HG02943 (cell line): ENCODE results near the gene DUSP7.

ENCODE experiments used
- ATAC-seq: cut with Tn5 transposase; IDR thresholded peaks from one replicate; pipeline ENCODE4 v1.9.1; 2021; ENCODE audit warnings: mild to moderate bottlenecking, low read depth, moderate library complexity; ENCODE audit not compliant: unreplicated experiment

DUSP7 gene

DNA sequence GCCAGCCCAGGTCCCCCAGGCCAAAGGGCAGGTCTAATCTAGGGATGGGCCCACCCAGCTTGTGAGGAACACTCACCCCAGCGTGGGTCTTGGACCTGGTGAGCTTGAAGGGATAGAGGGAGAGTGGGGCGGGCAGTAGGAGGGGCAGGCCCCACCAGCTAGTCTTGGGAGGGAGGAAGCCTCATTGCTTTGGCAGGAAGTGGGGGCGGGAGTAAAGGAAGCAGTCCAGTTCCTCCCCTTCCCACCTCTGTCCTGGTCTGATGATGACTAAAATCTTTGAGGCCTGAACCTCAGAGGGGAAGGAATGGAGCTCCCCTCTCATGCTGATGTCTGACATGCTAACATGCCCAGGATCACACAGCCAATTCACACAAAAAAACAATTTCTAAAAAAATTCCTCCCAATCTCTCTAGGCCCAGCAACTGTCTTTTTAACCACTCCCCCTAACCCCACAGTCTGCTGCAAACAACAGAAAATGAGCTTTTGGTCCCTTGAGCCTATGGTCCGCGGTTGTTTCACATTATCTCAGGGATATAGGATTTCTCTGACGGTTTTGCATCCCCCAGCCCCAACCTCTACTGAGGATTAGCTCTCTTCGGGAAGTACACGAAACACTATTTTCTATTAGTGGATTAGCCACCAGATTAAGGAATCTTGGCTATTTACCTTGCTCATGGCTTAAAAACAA is 30.7 kb upstream of the DUSP7 start:
- no peak for ATAC-seq

DNA sequence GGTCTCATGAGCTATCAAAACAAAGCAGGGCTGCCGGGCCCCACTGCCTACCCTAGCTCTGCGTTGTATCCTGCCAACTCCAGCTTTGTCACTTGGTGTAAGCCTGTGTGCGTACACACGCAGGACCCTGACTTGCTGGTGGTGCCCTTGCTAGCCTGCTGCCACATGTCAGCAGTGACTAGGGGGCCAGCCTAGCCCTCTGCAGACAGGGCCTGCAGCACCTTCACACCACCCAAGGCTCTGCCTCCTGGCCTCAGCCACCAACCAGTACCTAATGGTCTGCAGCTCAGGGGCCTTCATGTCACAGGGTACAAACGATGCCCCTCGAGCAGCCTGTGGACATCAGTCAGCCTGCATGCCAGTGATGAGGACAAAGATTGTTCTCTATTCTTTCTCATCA is 30.1 kb upstream of the DUSP7 start:
- no peak for ATAC-seq

DNA sequence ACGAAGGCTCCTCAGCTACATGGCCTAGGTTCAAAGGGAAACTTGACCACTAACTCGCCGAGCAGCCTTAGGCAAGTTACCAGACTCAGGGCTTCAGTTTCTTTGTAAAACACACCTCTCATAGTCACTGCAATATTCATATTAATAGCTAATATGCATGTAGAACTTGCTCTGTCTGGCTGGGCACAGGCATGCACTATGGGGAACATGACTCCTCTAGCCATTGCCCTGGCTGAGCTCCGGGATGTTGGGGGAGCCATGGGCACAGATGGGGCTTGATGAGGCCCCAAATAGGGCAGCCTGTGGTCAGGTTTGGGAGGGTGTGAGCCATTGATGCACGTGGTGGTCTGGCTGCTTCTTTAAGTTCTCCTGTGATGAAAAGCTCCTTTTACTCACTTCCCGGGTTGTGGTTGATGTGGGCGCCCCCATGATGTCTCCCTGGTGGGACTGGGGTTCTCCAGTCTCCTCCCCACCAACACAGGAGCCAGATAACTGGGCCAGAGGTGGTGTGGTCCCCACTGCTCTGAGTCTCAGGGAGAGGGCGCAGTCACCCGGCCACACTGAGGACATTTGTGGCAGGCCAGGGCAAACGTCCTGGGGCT is 29.4 kb upstream of the DUSP7 start:
- no peak for ATAC-seq

DNA sequence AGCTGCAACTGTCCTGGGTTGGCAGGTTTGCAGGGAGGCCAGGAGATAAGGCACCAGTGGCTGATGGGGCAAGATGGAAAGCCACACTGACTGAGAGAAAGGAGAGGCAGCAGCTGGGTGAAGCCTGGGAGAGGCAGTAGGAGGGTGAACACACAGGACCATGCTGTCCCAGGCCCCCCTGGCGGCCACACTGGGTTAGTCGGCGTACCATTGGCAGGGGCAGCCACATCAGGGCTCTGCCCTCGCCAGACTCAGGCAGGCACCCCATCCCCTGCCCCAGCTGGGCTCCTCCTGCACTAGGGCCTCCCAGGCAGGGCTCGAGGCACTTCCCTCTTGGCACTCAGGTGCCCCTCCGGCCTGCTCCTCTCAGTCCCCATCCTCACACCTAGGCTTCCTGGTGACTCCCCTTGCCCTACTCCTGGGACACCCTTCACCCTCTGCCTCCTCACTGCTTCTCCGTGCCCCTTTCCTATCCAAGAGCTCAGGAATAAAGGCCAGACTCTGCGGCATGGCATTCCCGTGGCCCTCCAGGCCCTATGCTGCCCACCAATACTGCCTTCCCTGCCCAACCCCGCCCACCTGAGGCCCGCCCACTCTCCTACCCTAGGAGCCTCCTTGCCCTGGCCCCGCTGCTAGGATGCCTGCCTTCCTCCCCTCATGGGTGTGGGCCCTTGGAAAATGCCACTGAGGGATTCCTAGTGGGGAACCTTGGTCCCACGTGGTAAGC is 28.7 kb upstream of the DUSP7 start:
- no peak for ATAC-seq

DNA sequence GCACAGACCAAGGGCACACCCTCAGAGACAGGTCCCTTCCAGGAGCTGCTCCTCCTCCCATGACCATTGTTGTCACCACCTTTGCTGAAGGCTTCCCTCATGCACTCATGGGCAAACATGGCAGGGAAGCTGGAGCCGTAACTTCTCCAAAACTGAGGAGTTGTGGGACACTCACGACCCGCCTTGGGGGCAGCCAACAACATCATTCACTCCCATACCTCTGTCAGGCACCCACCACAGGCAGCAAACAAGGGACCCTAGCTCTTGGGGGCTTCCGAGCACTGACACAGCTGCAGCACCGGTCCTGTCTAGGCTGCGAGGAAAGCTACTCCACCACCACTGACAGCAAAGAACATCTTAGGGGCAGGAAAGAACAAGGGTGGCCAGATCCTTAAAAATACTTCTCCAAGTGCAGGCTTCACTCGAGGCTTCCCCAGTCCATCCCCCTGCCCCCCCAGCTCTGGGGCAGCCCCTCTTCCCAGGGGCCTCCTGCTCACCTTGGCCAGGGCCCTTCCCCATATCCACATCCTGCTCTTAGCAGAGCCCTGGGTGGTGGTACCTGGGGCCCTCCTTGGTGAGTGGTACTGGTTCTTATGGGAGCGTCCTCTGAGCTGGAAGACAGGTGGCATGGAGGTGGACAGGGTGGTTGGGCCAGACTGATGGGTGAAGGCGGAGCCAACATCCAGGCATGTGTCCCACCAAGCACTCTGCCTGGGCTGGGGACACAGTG is 28.0 kb upstream of the DUSP7 start:
- no peak for ATAC-seq

DNA sequence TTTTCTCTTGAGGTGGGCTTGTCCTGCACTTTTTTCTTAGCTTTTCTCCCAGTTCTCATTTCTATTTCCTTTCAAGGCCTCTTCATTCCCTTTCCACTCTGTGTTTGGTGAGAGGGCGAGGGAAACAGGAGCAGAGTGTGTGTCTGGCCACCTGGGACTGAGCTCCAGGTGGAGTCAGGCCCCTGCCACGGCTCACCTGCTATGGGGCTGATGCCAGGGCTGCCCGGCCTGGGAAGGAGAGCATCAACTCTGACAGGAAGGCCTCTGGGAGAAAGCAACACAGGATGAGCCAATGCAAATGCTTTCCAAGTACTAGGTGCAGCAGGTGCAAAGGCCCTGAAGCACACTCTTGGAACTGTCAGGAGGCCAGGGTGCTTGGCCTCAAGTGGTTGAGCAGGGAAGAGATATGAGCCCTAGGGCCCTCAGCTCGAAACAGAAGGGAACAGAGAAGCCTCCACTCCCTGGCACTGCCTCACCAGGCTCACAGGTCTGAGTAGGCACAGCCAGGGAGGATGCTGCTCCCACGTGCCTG is 27.3 kb upstream of the DUSP7 start:
- no peak for ATAC-seq

DNA sequence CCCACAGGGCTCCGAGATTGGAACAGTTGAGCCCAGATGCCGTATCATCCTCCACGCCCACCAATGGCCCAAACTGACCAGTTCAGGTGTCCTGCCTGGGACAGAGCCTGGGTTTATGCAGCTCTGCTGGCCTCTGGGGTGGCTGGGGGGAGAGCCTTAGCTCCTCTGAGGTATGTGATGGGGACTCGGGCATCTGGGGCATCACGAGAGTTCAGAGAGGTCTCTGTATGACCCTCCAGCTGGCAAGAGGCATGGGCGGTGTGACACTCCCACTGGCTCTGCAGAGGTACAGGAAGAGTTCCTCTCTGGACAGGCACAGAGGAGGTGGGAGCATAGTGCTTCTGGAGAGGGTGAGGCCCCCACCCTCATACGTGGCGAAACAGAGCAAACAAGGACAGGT is 26.6 kb upstream of the DUSP7 start:
- no peak for ATAC-seq

DNA sequence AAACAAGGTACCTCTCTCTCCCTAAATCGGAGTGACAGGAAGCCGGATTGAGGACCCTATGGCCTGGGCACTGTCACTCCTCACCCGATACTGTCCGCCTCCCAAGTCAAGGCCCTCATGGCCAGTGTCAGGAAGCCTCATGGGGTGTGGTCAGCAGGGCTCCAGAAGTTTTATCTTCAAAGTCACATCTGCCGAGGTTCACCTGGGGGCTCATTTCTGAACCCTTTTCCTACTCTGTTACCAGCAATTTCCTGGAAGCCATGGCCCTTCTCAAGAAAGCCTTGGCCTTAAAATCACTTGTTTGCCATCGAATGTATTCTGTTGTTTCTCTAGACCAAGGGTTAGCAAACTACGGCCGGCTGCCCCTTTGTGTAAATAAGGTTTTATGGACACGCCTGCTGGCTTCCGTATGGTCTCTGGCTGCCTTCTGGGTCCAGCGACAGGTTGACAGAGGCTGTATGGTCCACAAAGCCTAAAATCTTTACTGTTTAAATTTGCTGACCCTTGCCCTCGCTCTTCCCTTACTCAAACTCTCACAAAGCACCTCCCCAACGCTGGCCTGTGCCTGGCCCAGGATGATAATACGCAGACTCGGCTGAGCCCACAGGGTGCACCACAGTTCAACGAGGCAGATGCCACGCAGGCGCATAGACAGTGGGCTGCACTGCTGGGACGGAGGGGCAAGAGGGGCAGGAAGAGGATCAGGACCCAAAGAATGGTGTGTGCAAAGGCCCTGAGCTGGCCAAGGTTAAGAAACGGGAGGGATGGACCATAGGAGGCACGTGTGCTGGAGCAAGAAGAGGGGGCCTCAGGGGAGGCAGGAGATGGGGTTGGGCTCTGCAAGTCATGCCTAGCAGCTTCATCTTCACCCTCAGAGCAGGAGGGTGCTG is 24.7 kb upstream of the DUSP7 start:
- no peak for ATAC-seq

DNA sequence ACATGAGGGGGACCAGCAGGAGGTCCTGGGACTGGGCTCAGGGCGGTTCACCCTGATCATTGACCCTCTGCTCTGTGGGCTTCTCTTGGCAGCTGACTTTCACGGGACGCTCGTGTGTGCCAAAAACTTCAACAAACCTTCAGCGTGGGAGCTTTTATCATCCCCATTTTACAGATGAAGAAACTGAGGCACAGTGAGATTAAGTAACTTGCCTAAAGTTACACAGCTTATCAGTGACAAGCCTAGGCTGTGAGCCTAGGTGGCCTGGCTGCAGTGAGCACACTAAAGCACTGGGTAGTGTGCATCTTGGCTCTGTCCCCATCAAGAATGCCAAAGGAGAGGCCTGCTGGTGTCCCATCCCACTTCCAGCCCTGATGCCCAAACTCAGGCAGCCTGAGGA is 23.6 kb upstream of the DUSP7 start:
- no peak for ATAC-seq

DNA sequence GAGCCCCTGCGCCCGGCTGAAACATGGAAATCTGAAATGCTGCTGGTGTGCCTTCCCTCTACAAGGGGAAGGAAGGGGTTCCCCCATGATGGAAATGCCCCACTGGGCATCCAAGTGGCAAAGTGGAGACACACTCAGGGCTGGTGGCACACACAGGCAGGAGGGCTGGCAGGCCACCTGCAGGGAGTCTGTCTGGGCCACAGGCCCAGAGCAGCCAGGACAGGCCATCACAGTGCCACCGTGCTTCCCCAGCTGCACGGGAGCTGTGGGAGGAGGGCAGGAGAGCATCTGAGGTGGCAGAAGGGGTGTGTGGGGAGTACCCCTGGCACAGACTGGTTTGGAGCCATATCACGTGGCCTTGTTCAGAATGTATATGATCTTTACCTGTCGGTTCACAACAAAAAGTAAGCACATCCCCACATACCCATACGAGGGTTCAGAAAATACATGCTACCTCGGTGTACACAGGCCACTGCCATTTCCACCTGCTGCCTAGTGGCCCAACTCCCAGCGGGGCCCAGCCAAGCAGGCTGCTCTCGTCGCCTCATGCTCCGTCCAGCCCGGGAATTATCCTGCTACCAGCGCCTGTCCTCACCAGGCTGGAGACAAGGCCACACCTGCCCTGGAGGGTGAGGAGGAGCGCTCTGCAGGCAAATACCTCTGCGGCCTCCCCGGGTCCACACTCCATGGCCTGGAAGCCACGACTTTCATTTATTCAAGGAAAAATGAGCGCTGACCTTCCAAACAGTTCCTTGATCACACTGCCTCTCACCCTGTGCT is 22.6 kb upstream of the DUSP7 start:
- ATAC-seq: no peak

DNA sequence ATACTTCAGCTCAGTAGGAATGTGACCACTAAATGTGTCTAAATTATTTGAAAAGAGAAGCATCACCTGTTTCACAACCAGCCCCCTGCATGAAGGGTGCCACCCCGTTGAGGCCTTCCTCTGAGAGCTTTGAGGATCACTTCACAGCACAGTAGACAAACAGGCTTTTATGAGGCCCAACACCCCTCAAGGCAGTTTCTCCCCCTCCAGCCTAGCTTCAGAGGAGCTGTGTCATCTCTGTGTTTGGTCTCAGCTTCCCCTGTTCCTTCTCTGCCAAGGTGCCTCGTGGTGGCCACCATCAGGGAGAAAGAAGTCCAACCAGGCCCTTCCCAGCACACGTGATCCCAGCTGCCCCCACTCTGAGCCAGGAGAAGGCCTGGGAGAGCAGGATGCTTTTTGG is 21.6 kb upstream of the DUSP7 start:
- no peak for ATAC-seq

DNA sequence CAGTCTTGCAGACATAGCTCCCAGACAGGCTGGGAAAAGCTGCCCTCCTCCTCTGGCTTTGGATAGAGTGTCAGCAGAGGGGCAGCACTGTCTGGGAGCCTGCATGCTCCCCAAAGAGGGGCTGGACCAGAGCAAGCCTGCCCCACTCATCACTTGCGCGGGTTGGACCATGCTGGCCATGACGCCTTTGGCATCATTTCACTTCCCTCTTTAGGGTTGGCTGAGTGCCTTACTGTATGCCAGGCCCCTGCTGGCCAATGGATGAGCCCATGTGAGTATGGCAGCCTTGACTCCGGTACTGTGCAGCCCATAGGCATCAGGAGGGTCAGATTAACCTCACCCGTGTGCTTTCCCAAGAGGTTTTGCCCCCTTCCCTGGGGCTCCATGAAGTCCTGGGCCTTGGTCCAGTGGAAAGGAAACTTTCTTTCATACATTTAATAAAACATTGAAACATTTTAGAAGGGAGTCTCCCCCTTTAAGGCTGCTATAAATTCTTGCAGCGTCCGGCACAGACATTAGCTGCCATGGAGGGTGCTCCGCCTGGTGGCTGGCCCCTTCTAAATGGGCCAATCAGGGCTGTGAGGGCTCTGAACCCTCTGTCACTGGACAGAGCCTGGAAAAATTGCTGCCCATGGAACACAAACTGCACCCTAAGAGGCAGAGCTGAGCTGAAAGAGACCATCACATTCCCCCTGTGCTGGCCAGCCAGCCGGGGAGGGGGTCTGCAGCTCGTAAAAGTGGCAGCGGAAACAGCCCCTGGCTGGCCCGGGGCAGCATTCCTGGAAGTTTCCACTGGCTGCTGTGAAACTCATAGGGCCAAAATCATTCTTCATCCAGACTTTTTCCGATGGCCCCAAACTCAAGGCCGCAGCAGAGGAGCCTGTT is 20.8 kb upstream of the DUSP7 start:
- no peak for ATAC-seq

DNA sequence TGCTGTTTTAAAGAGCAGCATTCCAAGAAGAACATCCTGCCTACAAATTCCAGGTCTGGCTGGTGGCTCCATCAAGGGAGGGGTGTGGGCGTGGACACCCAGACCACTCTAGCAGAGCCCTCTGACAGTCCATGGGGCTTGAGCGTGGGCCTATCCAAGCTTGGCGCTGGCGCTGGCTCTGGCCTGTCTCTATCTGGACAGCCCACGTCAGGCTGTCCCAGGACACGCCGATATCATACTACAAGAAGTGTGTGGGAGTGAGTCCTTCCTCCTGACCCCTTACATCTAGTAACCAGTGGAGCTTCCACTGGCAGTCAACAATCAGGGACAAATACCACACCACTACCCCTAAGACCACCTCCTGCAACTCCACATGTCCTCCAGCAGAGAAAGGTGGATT is 17.1 kb upstream of the DUSP7 start:
- no peak for ATAC-seq

DNA sequence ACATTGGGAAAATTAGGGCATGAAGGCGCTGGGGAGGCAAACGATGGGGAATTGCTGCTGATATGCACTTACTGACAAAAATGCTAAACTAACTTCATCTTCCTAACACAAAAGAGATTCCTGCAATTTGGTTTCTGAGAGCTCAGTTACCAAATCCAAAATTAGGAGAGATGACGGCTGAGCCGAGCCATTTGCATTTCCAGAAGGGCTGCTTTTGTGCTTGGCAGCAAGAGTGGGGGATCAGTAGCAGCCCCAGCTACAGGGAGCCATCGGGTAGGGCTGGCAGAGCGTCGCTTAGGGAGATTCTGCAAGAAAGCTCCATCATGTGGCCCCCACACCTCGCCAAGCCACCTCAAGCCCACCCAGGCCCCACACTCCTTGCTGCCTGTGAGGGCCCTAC is 16.1 kb upstream of the DUSP7 start:
- ATAC-seq: no peak

DNA sequence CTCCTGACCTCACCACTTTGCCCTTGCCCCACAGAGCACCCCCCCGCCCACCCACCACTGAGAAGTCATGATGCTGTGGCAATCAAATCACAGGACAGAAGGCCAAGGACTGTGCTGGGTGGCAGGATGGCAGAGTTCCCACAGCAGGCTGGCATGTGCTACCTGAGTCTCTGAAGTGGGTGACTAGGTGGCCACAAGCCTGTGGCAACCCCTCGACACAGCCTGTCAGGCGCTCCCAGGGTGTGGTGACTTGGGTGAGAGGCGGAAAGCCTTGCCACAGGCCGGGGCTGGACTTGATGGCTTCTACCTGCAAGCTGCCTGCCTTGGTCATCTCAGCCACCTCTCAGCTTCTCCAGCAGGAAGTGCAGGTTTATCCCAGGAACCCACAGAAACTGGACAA is 15.6 kb upstream of the DUSP7 start:
- ATAC-seq: no peak

DNA sequence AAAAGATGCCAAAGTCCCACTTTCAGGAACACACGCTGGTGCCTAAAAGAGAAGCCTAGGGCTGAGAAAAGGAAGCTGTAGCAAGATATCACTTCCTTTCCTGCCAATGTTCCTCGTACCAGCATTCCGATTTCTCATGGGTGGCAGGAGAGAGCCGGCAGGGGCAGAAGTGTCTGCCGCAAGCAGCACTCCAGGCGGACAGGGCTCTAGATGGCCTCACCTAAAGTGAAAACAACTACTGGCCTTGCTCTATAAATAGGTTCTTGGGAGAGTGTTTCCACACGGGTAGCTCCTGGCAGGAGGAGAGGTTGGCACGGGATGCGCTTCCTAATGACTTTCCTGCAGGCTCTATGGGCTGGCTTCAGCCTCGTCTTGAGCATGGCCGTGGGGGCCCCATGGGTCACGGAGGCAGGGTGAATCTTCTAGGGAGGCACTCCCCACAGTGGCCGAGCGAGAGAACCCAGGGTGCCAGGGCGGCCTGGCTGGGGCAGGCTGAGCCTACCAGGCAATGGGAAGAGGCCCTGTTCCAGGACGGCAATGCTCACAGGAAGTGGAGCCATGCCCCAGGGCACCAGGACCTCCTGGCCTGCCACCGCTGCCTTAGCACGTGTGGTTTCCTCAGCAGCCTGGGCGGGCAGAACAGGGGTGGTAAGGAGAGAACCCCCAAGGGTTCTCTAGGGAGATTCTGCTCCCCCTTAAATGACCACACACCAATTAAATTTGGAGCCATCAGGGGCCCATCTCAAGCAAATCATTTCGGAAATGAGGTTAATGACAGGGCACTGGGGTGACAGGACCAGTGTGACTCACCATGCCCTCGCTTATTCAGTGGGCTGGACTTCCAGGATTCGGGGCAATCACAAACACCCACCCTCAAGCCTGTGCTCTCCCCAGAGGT is 14.6 kb upstream of the DUSP7 start:
- ATAC-seq: no peak

DNA sequence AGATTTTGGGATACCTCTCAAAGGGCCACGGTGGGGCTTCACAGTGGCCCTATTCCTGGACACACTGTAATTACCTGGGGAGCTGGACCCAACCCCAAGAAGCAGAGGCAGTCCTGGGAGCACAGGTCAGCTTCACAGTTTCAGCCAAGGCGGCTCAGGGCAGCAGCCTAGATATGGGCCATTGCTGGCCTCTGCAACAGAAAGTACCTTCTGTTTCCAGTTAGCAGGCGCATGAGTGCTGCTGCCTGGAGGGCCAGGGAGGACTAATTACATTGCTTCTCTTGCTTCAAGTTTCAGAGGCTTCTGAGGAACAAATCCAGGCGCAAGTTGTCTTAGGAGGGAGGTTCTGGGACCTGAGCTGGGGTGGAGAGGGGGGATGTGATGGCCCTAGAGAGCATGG is 13.5 kb upstream of the DUSP7 start:
- no peak for ATAC-seq
